H9 (cell line): ENCODE measurements around the gene ZBTB7A. TPM values are rescaled to one million over a fixed set of nuclear protein-coding genes. Genes with fewer than 3 reads are reported as not detected.
A peak's percentile ranks its signal among the peaks of the same experiment; 100 is the strongest.
"Not testable (repeated sequence)": the region's sequence is repeated elsewhere in the genome, so short reads cannot be mapped to it uniquely, and the experiment has no call there.

ENCODE experiments used
- DNase-seq: peaks from one replicate; pipeline ENCODE4 v3.0.0-alpha.2; 2017
- H2AFZ ChIP-seq: one replicate; pipeline ENCODE4 v1.6.1; 2013; ENCODE audit warnings: mild to moderate bottlenecking, low read length, control low read depth, moderate library complexity
- H2AK5ac ChIP-seq: 2 replicates; pipeline ENCODE4 v1.6.1; 2013; ENCODE audit warnings: low read length, control low read depth, mixed read lengths; ENCODE audit not compliant: insufficient read length
- H2BK120ac ChIP-seq: one replicate; pipeline ENCODE4 v1.6.1; 2013; ENCODE audit warnings: low read depth, mild to moderate bottlenecking, low read length, control low read depth, inconsistent platforms; ENCODE audit not compliant: poor library complexity, severe bottlenecking
- H2BK12ac ChIP-seq: 2 replicates; pipeline ENCODE4 v1.6.1; 2013; ENCODE audit warnings: low read length, control low read depth, mixed read lengths, low read depth; ENCODE audit not compliant: insufficient read length
- H2BK15ac ChIP-seq: 2 replicates; pipeline ENCODE4 v1.6.1; 2013; ENCODE audit warnings: low read depth, low read length, control low read depth
- H2BK20ac ChIP-seq: one replicate; pipeline ENCODE4 v1.6.1; 2013; ENCODE audit warnings: low read depth, mild to moderate bottlenecking, low read length, control low read depth, inconsistent platforms; ENCODE audit not compliant: poor library complexity, severe bottlenecking
- H2BK5ac ChIP-seq: 2 replicates; pipeline ENCODE4 v1.6.1; 2013; ENCODE audit warnings: low read length, control low read depth, mixed read lengths; ENCODE audit not compliant: insufficient read length
- H3K14ac ChIP-seq: 2 replicates; pipeline ENCODE4 v1.6.1; 2013; ENCODE audit warnings: low read length, control low read depth; ENCODE audit not compliant: insufficient read depth
- H3K18ac ChIP-seq: 2 replicates; pipeline ENCODE4 v1.6.1; 2013; ENCODE audit warnings: low read depth, mild to moderate bottlenecking, mixed read lengths, low read length, control low read depth; ENCODE audit not compliant: insufficient read length
- H3K23ac ChIP-seq: 2 replicates; pipeline ENCODE4 v1.6.1; 2013; ENCODE audit warnings: low read length, control low read depth, mixed read lengths, low read depth; ENCODE audit not compliant: insufficient read length
- H3K23me2 ChIP-seq: 2 replicates; pipeline ENCODE4 v1.6.1; 2013; ENCODE audit warnings: low read depth, mild to moderate bottlenecking, mixed read lengths, low read length, control low read depth; ENCODE audit not compliant: insufficient read length, poor library complexity, severe bottlenecking
- H3K27ac ChIP-seq: 2 replicates; pipeline ENCODE4 v1.5.1; 2013; ENCODE audit warnings: low read length, control low read depth, mixed read lengths, low read depth; ENCODE audit not compliant: insufficient read length
- H3K27me3 ChIP-seq: 2 replicates; pipeline ENCODE4 v1.6.1; 2013; ENCODE audit warnings: low read length, control low read depth, inconsistent platforms; ENCODE audit not compliant: insufficient read depth
- H3K4ac ChIP-seq: 2 replicates; pipeline ENCODE4 v1.6.1; 2013; ENCODE audit warnings: low read depth, mild to moderate bottlenecking, control low read depth, inconsistent platforms, low read length, moderate library complexity
- H3K4me1 ChIP-seq: 2 replicates; pipeline ENCODE4 v1.6.1; 2013; ENCODE audit warnings: low read length, control low read depth, inconsistent platforms; ENCODE audit not compliant: insufficient read depth
- H3K4me2 ChIP-seq: 2 replicates; pipeline ENCODE4 v1.6.1; 2013; ENCODE audit warnings: low read length, control low read depth, mixed read lengths; ENCODE audit not compliant: insufficient read length, insufficient read depth
- H3K56ac ChIP-seq: 2 replicates; pipeline ENCODE4 v1.6.1; 2013; ENCODE audit warnings: low read depth, mild to moderate bottlenecking, mixed read lengths, low read length, control low read depth; ENCODE audit not compliant: insufficient read length
- H3K79me1 ChIP-seq: 2 replicates; pipeline ENCODE4 v1.6.1; 2013; ENCODE audit warnings: low read depth, mild to moderate bottlenecking, moderate library complexity, low read length, control low read depth, inconsistent platforms; ENCODE audit not compliant: insufficient read depth, poor library complexity, severe bottlenecking
- H3K79me2 ChIP-seq: 2 replicates; pipeline ENCODE4 v1.6.1; 2013; ENCODE audit warnings: low read length, control low read depth, inconsistent platforms; ENCODE audit not compliant: insufficient read depth
- H3K9ac ChIP-seq: 2 replicates; pipeline ENCODE4 v1.6.1; 2013; ENCODE audit warnings: low read length, control low read depth, mixed read lengths; ENCODE audit not compliant: insufficient read length; ENCODE audit errors: extremely low read depth
- H3K9me3 ChIP-seq: one replicate; pipeline ENCODE4 v1.6.1; 2013; ENCODE audit warnings: low read depth, low read length, inconsistent platforms; ENCODE audit not compliant: control insufficient read depth
- H3T11ph ChIP-seq: one replicate; pipeline ENCODE4 v1.6.1; 2013; ENCODE audit warnings: mild to moderate bottlenecking, low read length, control low read depth, inconsistent platforms
- H4K20me1 ChIP-seq: one replicate; pipeline ENCODE4 v1.6.1; 2013; ENCODE audit not compliant: control insufficient read depth, insufficient read length, insufficient read depth
- H4K5ac ChIP-seq: 2 replicates; pipeline ENCODE4 v1.6.1; 2013; ENCODE audit warnings: low read depth, mild to moderate bottlenecking, mixed read lengths, low read length, control low read depth; ENCODE audit not compliant: insufficient read length
- H4K8ac ChIP-seq: replicated peaks from 2 replicates; pipeline ENCODE4 v1.6.1; 2013; ENCODE audit warnings: low read length, control low read depth, mixed read lengths, low read depth; ENCODE audit not compliant: insufficient read length
- H4K91ac ChIP-seq: 2 replicates; pipeline ENCODE4 v1.6.1; 2013; ENCODE audit warnings: low read depth, mild to moderate bottlenecking, moderate library complexity, mixed read lengths, low read length, control low read depth; ENCODE audit not compliant: insufficient read length
- H3K27ac Mint-ChIP-seq, 3 experiments: 2 replicates in 2 of 3; 3 replicates in 1 of 3; pipeline ENCODE4 v1.8.0; 2020 to 2021; ENCODE audit warnings: mixed read lengths in 3 of 3, mild to moderate bottlenecking in 1 of 3, moderate library complexity in 1 of 3
- H3K27me3 Mint-ChIP-seq: 2 replicates; pipeline ENCODE4 v1.8.0; 2021; ENCODE audit warnings: low read depth, mild to moderate bottlenecking, moderate library complexity, mixed read lengths
- H3K36me3 Mint-ChIP-seq, 3 experiments: 2 replicates in 2 of 3; 3 replicates in 1 of 3; pipeline ENCODE4 v1.8.0; 2020 to 2021; ENCODE audit warnings: low read depth in 3 of 3, mixed read lengths in 3 of 3; ENCODE audit not compliant: insufficient read depth in 1 of 3
- H3K4me1 Mint-ChIP-seq, 2 experiments: 2 replicates each; pipeline ENCODE4 v1.8.0; 2020; ENCODE audit warnings: mixed read lengths in 2 of 2
- H3K4me3 Mint-ChIP-seq, 2 experiments: 2 replicates in 1 of 2; 3 replicates in 1 of 2; pipeline ENCODE4 v1.8.0; 2020 to 2021; ENCODE audit warnings: mild to moderate bottlenecking in 2 of 2, mixed read lengths in 2 of 2, moderate library complexity in 1 of 2
- H3K9me3 Mint-ChIP-seq, 2 experiments: 2 replicates in 1 of 2; 3 replicates in 1 of 2; pipeline ENCODE4 v1.8.0; 2020; ENCODE audit warnings: mild to moderate bottlenecking in 2 of 2, mixed read lengths in 2 of 2, moderate library complexity in 1 of 2
- WGBS: extraction: QIAGEN DNeasy Blood & Tissue Kit; methylation state at CpG from one replicate; pipeline ENCODE4 v1.1.7; 2013; ENCODE audit warnings: missing lambda C conversion rate, low lambda C conversion rate, mixed read lengths; ENCODE audit not compliant: insufficient read length; ENCODE audit errors: extremely low coverage; 5-methylcytosine and 5-hydroxymethylcytosine counted together
- total RNA-seq: library from RNA; stranded (reverse); gene quantifications from 2 replicates; pipeline ENCODE4 v1.2.1, GENCODE V29; 2021
- TF ChIP-seq, protein P1 (sequence below): fragments of 200-600 bp; sonication (generic); conservative IDR thresholded peaks from 3 replicates; pipeline ENCODE4 v1.8.0; 2021; ENCODE audit warnings: antibody characterized with exemption, mild to moderate bottlenecking

ZBTB7A gene
- total RNA-seq, 1 experiment from 2014 or later = 24.9 TPM

DNA sequence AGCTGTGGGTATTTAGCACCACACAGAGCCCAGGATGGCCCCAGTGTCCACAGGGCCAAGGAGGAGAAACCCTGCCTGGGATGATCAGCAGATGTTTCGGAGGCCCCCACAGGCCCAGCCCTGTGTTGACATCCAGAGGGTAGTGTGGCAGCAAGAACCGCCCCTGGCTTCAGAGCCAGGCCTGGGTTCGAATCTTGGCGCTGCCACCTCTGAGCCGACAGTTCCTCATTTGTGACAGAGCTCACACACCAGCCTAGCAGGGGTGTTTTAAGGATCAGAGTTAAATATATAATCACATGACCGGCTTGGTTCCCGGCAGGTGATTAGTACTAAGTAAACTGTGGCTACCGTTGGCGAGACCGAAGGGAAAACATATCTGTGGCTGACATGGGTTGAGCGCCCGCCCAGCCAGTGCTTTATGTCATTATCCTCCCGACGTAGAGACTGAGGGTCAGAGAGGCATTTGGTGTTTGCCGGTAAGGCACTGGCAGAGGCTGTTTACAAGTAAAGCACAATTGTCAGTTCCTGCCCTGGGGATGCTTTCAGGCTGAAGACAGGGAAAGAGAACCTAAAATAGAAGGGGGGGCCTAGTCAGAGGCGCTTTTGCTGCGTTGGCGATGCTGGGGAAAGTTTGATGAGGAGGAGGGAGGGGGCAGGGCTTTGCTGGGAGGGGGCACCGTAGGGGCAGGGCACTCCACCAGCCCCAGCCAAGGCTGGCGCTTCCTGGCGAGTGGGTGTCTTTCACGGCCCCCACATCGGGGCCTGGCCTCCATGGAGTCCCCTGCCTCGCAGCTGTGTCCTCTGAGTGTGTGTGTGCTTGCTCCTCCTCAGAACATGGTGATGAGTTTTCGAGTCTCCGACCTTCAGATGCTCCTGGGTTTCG lies 54.4 kb downstream of the ZBTB7A start:
- peaks cover 11% of the 10 kb centered on the region for H3K79me1 ChIP-seq
- Mint-ChIP-seq H3K4me1 (peaks cover 13 to 20% of the 10 kb centered on the region in 2 experiments), H3K36me3 (peaks cover 6 to 29% (median 22%) of the 10 kb centered on the region in 3 experiments; a peak in 6 of 7 replicates), H3K9me3 (no peaks in the 10 kb centered on the region), H3K27me3 (no peaks in the 10 kb centered on the region), H3K27ac (peak overlapping the region in 2 of 3 experiments; percentile 39 to 86; a peak in 2 of 7 replicates), H3K4me3 (peak overlapping the region in 1 of 2 experiments; percentile 26; a peak in 1 of 5 replicates)
- no peak overlapping the region for H3K4me2 ChIP-seq
- H3T11ph ChIP-seq = no peak overlapping the region
- no peak overlapping the region for H2BK120ac ChIP-seq
- no peak overlapping the region for H2AFZ ChIP-seq
- H3K4me1 ChIP-seq = no peaks in the 10 kb centered on the region
- no peak overlapping the region for H2BK12ac ChIP-seq
- no CpG with 5 or more reads among the region's 27 CpGs for WGBS
- no peak overlapping the region for H3K27ac ChIP-seq
- no peak overlapping the region for H3K4ac ChIP-seq
- H3K27me3 ChIP-seq = no peaks in the 10 kb centered on the region
- DNase-seq = no peak
- H4K20me1 ChIP-seq = no peaks in the 10 kb centered on the region
- H3K23ac ChIP-seq = no peak overlapping the region
- H3K9ac ChIP-seq = no peak overlapping the region
- no peak overlapping the region for H2AK5ac ChIP-seq
- H3K56ac ChIP-seq = no peak overlapping the region
- no peak overlapping the region for H2BK20ac ChIP-seq
- H4K8ac ChIP-seq = no peak overlapping the region
- peaks cover 6% of the 10 kb centered on the region for H3K23me2 ChIP-seq
- TF ChIP-seq, protein P1, sequence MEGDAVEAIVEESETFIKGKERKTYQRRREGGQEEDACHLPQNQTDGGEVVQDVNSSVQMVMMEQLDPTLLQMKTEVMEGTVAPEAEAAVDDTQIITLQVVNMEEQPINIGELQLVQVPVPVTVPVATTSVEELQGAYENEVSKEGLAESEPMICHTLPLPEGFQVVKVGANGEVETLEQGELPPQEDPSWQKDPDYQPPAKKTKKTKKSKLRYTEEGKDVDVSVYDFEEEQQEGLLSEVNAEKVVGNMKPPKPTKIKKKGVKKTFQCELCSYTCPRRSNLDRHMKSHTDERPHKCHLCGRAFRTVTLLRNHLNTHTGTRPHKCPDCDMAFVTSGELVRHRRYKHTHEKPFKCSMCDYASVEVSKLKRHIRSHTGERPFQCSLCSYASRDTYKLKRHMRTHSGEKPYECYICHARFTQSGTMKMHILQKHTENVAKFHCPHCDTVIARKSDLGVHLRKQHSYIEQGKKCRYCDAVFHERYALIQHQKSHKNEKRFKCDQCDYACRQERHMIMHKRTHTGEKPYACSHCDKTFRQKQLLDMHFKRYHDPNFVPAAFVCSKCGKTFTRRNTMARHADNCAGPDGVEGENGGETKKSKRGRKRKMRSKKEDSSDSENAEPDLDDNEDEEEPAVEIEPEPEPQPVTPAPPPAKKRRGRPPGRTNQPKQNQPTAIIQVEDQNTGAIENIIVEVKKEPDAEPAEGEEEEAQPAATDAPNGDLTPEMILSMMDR = no peak
- no peak overlapping the region for H2BK5ac ChIP-seq
- no peak overlapping the region for H3K18ac ChIP-seq
- H3K79me2 ChIP-seq = peaks cover 17% of the 10 kb centered on the region; the same call in 1 of the 2 replicates
- H4K5ac ChIP-seq = no peak overlapping the region
- H3K9me3 ChIP-seq = no peaks in the 10 kb centered on the region
- H2BK15ac ChIP-seq = no peak overlapping the region
- no peak overlapping the region for H4K91ac ChIP-seq
- no peak overlapping the region for H3K14ac ChIP-seq

- H4K8ac ChIP-seq, H2AK5ac ChIP-seq, H2BK15ac ChIP-seq, H3T11ph ChIP-seq, H3K4me2 ChIP-seq, H3K27ac ChIP-seq, H3K14ac ChIP-seq, H3K56ac ChIP-seq, H3K9ac ChIP-seq, DNase-seq, H4K20me1 ChIP-seq, H3K23ac ChIP-seq, H4K5ac ChIP-seq, H4K91ac ChIP-seq, H3K4me1 ChIP-seq, H2AFZ ChIP-seq, H2BK120ac ChIP-seq, H3K4ac ChIP-seq, H3K27ac Mint-ChIP-seq, H3K4me3 Mint-ChIP-seq, H3K9me3 ChIP-seq, H3K27me3 Mint-ChIP-seq, H3K27me3 ChIP-seq, H2BK5ac ChIP-seq, H3K9me3 Mint-ChIP-seq, H2BK20ac ChIP-seq, H3K18ac ChIP-seq, H2BK12ac ChIP-seq: not testable (repeated sequence)
- peaks cover 17% of the 10 kb centered on the region; the same call in 1 of the 2 replicates for H3K79me2 ChIP-seq
- H3K23me2 ChIP-seq = peaks cover 10% of the 10 kb centered on the region
- peaks cover 13 to 20% of the 10 kb centered on the region in 2 experiments for H3K4me1 Mint-ChIP-seq
- WGBS = no CpG with 5 or more reads among the region's 6 CpGs
- H3K36me3 Mint-ChIP-seq = peaks cover 6 to 26% (median 20%) of the 10 kb centered on the region in 3 experiments; a peak in 6 of 7 replicates
- peaks cover 11% of the 10 kb centered on the region for H3K79me1 ChIP-seq
Observed at GRCh38 chr19:4011430-4011829, 55.3 kb downstream of the ZBTB7A start.
